HG02763 (cell line): Measurements from ENCODE around the gene GTF3A.
A peak's percentile ranks its signal among the peaks of the same experiment; 100 is the strongest.

Experiments
- ATAC-seq: cut with Tn5 transposase; IDR thresholded peaks from one replicate; pipeline ENCODE4 v1.9.1; 2021; ENCODE audit warnings: mild to moderate bottlenecking, moderate library complexity; ENCODE audit not compliant: unreplicated experiment

The GTF3A gene

DNA sequence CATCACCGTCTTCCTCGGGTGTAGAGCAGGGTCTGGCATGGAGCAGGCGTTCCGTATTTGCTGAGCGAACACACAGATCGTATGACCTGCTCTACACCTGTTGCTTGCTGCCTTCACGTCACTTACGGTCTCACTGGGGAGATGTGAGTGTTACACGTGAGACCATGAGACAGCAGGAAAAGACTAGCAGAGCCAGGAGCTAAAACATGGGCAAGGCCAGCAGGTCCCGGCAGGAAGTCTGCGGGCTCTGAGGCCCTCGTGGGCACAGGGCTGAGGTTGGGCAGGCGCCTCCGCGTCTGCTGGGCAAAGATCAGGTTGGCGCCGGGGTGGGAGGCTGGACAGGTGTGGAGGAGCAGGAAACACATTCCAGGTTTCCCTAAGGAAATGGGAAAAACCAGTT, 19.7 kb upstream of the GTF3A start:
- ATAC-seq, result no peak

- no peak for ATAC-seq
These were observed 18.8 kb upstream of the GTF3A start for GRCh38 chr13:27405546-27406134.

DNA sequence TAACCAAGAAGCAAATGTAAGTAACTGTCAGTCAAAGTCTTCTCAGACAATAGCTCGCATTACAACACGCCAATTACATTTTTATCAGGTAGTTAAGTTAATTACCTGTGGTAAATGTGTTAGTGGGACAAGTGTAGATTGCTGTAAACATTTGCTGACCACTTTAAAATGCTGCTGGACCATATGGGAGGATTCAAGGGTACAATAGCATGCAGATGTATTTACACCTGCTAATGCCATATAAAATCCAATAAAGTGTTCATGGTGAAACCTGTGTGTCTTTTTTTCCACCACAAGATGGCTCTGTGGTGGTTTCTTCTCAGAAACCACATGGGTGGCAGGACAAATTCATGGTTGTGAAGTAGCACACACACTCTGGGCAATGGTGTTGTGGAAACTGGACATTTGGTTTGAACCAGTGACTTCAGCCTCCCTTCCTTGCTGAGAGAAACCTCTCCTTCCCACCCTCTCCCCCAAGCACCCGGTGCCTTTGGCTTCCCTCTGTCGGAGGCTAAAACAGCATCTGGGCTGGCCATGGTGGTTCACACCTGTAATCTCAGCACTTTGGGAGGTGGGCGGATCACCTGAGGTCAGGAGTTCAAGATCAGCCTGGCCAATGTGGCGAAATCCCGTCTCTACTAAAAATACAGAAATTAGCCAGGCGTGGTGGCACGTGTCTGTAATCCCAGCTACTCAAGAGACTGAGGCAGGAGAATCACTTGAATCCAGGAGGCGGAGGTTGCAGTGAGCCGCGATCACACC, 18.1 kb upstream of the GTF3A start:
- no peak for ATAC-seq

GRCh38 chr13:27408074-27408473, 16.3 kb upstream of the GTF3A start:
- ATAC-seq, result no peak

- no peak for ATAC-seq
These were observed 15.4 kb upstream of the GTF3A start for GRCh38 chr13:27409013-27409412.

GRCh38 chr13:27411341-27411740, 13.1 kb upstream of the GTF3A start:
- no peak for ATAC-seq

GRCh38 chr13:27415116-27415515, 9.3 kb upstream of the GTF3A start:
- no peak for ATAC-seq

DNA sequence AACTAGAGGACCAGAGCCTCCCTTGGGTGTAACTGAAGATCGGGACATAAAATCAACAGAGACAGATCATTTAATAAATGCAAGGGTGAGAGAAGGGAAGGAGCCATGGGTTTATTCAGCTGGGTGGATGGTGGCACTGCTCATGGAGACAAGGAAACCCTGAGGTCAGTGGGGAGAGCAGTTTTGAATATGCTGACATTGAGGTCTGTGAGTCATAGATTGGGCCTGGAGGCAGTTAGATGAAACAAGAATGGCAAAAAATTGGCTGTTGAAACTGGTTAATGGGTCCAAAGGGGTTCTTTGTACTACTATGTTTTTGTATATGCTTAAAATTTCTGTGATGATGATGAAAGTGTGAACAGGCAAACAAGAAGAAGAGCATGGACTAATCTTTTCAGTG, 5.1 kb upstream of the GTF3A start:
- no peak for ATAC-seq

- no peak for ATAC-seq
These were observed 3.1 kb upstream of the GTF3A start for GRCh38 chr13:27421101-27421871.

DNA sequence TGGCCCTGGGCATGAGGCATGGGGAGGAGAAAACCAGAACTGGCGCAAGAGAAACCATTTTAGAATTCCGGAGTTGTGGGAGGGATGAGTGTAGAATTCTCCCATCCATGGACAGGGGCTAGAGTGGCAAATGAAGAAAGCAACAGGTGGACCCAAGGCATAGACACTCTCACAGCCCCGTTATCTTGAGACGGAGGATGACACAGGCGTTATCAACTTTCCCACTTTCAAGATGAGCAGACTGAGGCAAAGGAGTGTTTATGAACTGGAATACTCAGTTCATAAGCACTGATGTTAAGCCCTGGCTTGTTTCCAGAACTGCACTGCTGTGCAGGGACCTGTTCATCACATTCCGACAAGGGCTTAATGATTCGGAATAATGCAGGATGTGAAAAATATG, 1.1 kb upstream of the GTF3A start:
- ATAC-seq, result no peak

DNA sequence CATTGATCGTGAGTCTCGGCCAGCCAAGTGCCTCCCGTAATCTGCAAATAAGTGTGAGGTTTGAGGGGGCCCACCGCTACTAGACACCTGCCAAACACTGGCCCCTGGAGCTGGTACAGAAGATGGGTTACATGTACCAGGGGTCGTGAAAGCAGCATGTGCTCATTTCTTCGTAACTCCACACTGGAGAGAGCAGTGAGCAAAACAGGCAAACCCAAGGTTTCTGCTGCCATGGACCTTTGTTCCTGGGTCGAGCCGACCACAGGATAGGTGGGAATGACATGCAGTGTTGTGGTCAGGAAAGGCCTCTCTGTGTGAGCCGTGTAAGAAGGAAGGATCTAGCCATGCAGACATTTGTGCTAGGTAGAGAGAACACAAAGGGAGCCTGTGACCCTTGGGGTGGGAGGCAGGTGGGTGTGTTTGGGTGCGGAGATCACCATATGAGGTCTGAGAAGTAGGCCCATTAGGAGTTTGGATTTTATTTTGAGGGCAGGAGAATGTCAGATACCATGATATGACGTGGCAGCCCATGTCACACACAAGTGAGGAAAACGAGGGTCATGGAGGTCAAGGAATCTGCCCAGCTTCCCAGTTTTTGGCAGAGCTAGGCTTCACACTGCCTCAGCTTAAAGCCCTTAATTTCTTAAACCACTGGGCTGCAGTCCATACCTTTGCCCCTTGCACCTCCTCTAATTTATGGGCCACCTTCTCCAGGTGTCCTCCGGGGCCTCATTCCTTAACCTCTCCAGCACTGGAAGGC, 919 bp downstream of the GTF3A start:
- no peak for ATAC-seq

DNA sequence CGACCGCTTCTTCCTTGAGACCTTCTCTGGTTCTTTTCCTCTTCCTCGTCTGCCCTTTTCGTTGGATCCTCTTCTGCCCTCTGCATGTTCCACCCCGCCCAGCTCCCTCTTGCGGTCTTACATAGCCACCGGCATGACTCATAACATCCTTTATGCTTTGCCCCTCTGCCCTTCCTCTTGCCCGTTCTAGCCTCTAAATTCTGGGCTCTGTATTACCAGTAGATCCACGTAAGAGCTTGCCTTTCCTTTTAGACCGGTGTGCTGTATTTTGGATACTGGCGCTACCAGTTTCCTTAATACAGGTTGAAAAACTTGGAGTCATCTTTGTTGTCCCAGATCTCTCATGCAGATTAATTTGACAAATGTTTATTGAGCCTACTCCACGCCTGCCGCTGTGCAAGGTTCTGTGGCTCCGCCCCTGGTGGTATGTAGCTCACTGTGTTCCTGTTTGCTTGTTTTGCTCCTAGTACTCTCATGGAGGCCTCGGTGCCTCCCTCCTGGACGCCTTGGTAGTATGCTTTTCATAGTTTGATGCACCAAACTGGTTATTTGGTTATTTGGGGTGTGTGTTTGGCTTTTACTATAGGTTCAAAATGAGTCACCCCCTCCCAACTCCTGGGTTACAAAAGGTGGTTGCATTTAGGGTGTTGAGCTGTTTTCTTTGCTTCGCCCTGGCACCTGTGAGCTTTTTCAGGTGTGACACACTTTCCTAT, 1.7 kb downstream of the GTF3A start:
- ATAC-seq, result peak; percentile 58

GRCh38 chr13:27427641-27428040, 3.2 kb downstream of the GTF3A start:
- ATAC-seq, result no peak

DNA sequence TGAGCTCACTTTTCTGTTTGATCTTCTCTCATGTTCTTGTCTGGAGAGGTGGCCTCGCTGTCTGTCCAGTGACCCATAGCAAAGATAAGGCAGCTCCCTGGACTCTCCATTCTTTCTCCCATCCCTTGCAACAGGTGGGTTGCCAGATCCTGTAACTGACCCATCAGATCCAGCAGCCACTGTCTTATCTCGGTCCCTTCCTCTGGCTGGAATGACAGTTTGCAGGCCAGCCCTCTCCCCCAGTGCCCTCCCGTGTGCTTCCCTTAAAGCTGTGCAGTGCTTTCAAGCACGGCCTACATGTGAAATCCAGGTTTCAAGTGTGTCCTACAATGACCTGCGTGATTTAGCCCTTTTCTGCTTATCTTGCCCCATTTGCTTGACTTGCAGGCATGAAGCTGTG, 3.7 kb downstream of the GTF3A start:
- ATAC-seq, result no peak

DNA sequence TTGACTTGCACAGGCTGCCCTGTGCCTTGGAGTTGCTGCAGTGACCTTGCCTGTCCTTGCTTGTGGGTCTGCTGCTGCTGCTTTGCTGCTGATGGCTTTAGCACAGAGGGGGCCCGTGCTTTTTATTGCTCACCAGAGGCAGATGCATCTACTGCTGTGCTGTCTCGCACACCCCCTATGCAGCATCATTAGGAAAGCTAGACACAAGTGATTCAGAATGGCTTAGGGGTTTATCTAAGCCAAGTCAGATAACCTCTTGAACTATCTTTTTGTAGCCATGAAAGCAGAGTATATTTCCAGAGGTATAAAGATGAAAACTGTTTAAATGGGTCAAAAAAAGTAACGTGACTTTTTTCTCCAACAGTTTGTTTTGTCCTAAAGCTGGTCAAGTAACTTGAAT, 7.8 kb downstream of the GTF3A start:
- no peak for ATAC-seq

DNA sequence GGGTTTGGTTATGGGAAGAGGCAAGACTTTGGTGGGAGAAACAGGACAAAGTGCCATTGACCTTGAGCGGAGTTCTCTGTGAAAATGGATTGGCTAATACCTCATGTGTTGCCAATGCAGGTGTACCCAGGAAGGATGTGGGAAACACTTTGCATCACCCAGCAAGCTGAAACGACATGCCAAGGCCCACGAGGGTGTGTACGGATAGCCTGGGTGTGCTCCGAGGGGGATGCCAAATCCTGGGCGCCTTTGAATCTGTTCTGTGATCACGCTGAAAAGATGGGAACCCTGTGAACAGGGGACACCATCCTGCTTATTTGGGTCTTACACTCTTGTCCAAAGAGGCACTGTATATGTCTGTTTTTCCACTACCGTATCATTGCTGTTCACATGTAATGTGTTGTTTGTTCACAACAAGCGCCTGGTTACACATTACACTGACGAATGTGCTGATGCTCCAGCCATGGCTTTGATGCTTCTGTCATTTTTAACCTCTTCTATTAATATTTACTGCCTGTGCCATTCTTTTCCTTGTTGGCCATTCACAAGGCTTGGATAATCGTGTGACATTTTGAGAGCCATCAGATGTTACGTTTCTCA, 8.3 kb downstream of the GTF3A start:
- no peak for ATAC-seq

- no peak for ATAC-seq
These were observed 12.7 kb downstream of the GTF3A start for GRCh38 chr13:27437126-27437525.

DNA sequence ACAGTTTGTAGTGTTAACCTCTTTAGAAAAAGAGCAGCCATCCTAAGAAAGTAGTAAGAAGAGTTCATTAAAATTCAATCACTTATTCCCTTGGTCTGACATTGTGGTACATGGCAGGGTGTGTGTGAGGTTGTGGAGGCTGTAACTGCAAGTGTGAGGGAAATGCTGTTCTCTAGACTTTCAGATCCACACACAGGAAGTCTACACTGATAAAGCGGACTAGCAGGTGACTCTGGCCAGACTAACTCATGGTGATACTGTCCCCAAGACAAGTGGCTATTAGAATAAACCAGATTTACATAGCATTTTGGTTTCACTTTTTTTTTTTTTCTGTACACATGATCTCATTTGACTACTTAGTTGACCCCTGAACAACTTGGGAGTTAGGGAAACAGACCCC, 16.0 kb downstream of the GTF3A start:
- no peak for ATAC-seq

- no peak for ATAC-seq
These were observed 17.7 kb downstream of the GTF3A start for GRCh38 chr13:27442071-27442647.

- no peak for ATAC-seq
These were observed 18.4 kb downstream of the GTF3A start for GRCh38 chr13:27442797-27443196.
